NK-92 treated with Interleukin-12 subunit alpha and Interleukin-12 subunit beta, amount 100 ng/mL, for 24 hours (cell line): ENCODE results near the gene HBG2.
"Not testable (repeated sequence)": the region's sequence is repeated elsewhere in the genome, so short reads cannot be mapped to it uniquely, and the experiment has no call there.

Experiments used
- DNase-seq: peaks from one replicate; lab custom pipeline; 2025; lab: John Stamatoyannopoulos, UW

HBG2 gene

GRCh38 chr11:5249807-5250396, 4.7 kb downstream of the HBG2 start, which contains the start of gene HBG1:
HBG1 (minus strand) TSS chr11:5249857; CDS start chr11:5249804, 53 bp downstream.
- DNase-seq, result not testable (repeated sequence)

- DNase-seq, result not testable (repeated sequence)
Observed at GRCh38 chr11:5248498-5248897, 6.1 kb downstream of the HBG2 start.

GRCh38 chr11:5247472-5248192, 6.9 kb downstream of the HBG2 start:
- DNase-seq, result no peak

- no peak for DNase-seq
Observed at GRCh38 chr11:5246772-5247471, 7.7 kb downstream of the HBG2 start.

GRCh38 chr11:5245155-5245554, 9.4 kb downstream of the HBG2 start:
- no peak for DNase-seq

- no peak for DNase-seq
Observed at GRCh38 chr11:5243816-5244180, 10.8 kb downstream of the HBG2 start.

- DNase-seq, result no peak
Observed at GRCh38 chr11:5242933-5243815, 11.4 kb downstream of the HBG2 start.

GRCh38 chr11:5242208-5242607, 12.4 kb downstream of the HBG2 start:
- no peak for DNase-seq

GRCh38 chr11:5241458-5241857, 13.1 kb downstream of the HBG2 start:
- DNase-seq, result no peak

- DNase-seq, result no peak
Observed at GRCh38 chr11:5240458-5240857, 14.1 kb downstream of the HBG2 start.

- DNase-seq, result no peak
Observed at GRCh38 chr11:5240056-5240455, 14.5 kb downstream of the HBG2 start.

- no peak for DNase-seq
Observed at GRCh38 chr11:5239046-5239445, 15.5 kb downstream of the HBG2 start.

GRCh38 chr11:5238486-5238885, 16.1 kb downstream of the HBG2 start:
- DNase-seq, result no peak

GRCh38 chr11:5237420-5237819, 17.2 kb downstream of the HBG2 start:
- DNase-seq, result no peak

GRCh38 chr11:5235364-5236095, 19.1 kb downstream of the HBG2 start:
- no peak for DNase-seq

- DNase-seq, result no peak
Observed at GRCh38 chr11:5234381-5234834, 20.2 kb downstream of the HBG2 start, which contains the start of gene HBD. HBD (minus strand) TSS chr11:5234483; CDS start chr11:5234433, 50 bp downstream.

- DNase-seq, result no peak
Observed at GRCh38 chr11:5233307-5233706, 21.3 kb downstream of the HBG2 start.

GRCh38 chr11:5232821-5233220, 21.8 kb downstream of the HBG2 start:
- DNase-seq, result no peak

GRCh38 chr11:5232176-5232575, 22.4 kb downstream of the HBG2 start:
- DNase-seq, result no peak

- no peak for DNase-seq
Observed at GRCh38 chr11:5231111-5231510, 23.5 kb downstream of the HBG2 start.

- no peak for DNase-seq
Observed at GRCh38 chr11:5230266-5230665, 24.3 kb downstream of the HBG2 start.
